HepG2 (cell line): Measurements from ENCODE around the gene MYCBPAP. TPM values are rescaled to one million over a fixed set of nuclear protein-coding genes. Genes with fewer than 3 reads are reported as not detected.

ENCODE experiments used
- ATRX ChIP-seq: sonication (generic); formaldehyde crosslinking; IDR thresholded peaks from 2 replicates; pipeline ENCODE4 v1.4.0; 2020; ENCODE audit warnings: missing genetic modification reagents, borderline replicate concordance
- CREM ChIP-seq, 2 experiments: sonication (generic) in 1 of 2; formaldehyde crosslinking in 1 of 2; IDR thresholded peaks; 2 replicates each; pipeline versions ENCODE4 v1.4.0 to v1.6.1; 2016 to 2020; ENCODE audit warnings: antibody characterized with exemption in 1 of 2, mild to moderate bottlenecking in 1 of 2, missing genetic modification reagents in 1 of 2
- GATA4 ChIP-seq: sonication (generic); IDR thresholded peaks from 2 replicates; pipeline ENCODE4 v1.6.1; 2016; ENCODE audit warnings: antibody characterized with exemption, low read depth, borderline replicate concordance
- GFI1 ChIP-seq: sonication (generic); formaldehyde crosslinking; IDR thresholded peaks from 2 replicates; pipeline ENCODE4 v1.5.0; 2020; ENCODE audit warnings: missing genetic modification reagents, mild to moderate bottlenecking, borderline replicate concordance
- GTF3A ChIP-seq: sonication (generic); formaldehyde crosslinking; conservative IDR thresholded peaks from 2 replicates; pipeline ENCODE4 v1.4.0; 2020; ENCODE audit warnings: mild to moderate bottlenecking, missing genetic modification reagents
- MAFG ChIP-seq: sonication (generic); formaldehyde crosslinking; IDR thresholded peaks from 2 replicates; pipeline ENCODE4 v1.5.1; 2020; ENCODE audit warnings: mild to moderate bottlenecking, missing genetic modification reagents
- MATR3 ChIP-seq: sonication (generic); formaldehyde crosslinking; IDR thresholded peaks from 2 replicates; pipeline ENCODE4 v1.4.0; 2020; ENCODE audit warnings: missing genetic modification reagents
- MEF2D ChIP-seq: sonication (generic); formaldehyde crosslinking; IDR thresholded peaks from 2 replicates; pipeline ENCODE4 v1.5.1; 2020; ENCODE audit warnings: mild to moderate bottlenecking, missing genetic modification reagents
- MLLT10 ChIP-seq: sonication (generic); formaldehyde crosslinking; IDR thresholded peaks from 2 replicates; pipeline ENCODE4 v1.4.0; 2020; ENCODE audit warnings: missing genetic modification reagents
- SMARCE1 ChIP-seq: fragments of 450-650 bp; IDR thresholded peaks from 2 replicates; pipeline ENCODE4 v1.6.1; 2017; ENCODE audit warnings: borderline replicate concordance
- SRSF4 ChIP-seq: fragments of 200-400 bp; formaldehyde crosslinking; IDR thresholded peaks from one replicate; pipeline ENCODE4 v1.6.1; 2018; ENCODE audit warnings: mild to moderate bottlenecking, low read depth, low read length, moderate library complexity; ENCODE audit not compliant: poor library complexity, severe bottlenecking
- SRSF9 ChIP-seq: fragments of 200-400 bp; formaldehyde crosslinking; IDR thresholded peaks from 2 replicates; pipeline ENCODE4 v1.6.1; 2018; ENCODE audit warnings: borderline replicate concordance, mild to moderate bottlenecking, low read depth, low read length; ENCODE audit not compliant: insufficient read depth, poor library complexity, severe bottlenecking
- THAP11 ChIP-seq: IDR thresholded peaks from 2 replicates; pipeline ENCODE4 v1.6.1; 2016; ENCODE audit warnings: missing biosample characterization, missing genetic modification reagents
- ZFP36L1 ChIP-seq: sonication (generic); formaldehyde crosslinking; IDR thresholded peaks from 2 replicates; pipeline ENCODE4 v1.8.0; 2022; ENCODE audit warnings: mild to moderate bottlenecking, missing genetic modification reagents, moderate library complexity
- ZFP36L2 ChIP-seq: sonication (generic); formaldehyde crosslinking; IDR thresholded peaks from 2 replicates; pipeline ENCODE4 v1.4.0; 2020; ENCODE audit warnings: missing genetic modification reagents
- ZNF678 ChIP-seq: sonication (generic); formaldehyde crosslinking; IDR thresholded peaks from 2 replicates; pipeline ENCODE4 v1.4.0; 2020; ENCODE audit warnings: mild to moderate bottlenecking, missing genetic modification reagents
- polyA plus RNA-seq, 8 experiments: library from polyadenylated mRNA; depleted of rRNA in 3 of 8; stranded (reverse) in 7 of 8; unstranded in 1 of 8; fragments of >200 nt; fragmentation: Illumina TruSeq in 4 of 8; extraction: Trizol in 4 of 8; gene quantifications; 2 replicates each; pipeline versions ENCODE4 v1.2.1 to v1.2.3, GENCODE V29; 2011 to 2016; ENCODE audit warnings: low read depth in 4 of 8, missing spikeins in 1 of 8, mixed read lengths in 1 of 8; ENCODE audit not compliant: insufficient read depth in 1 of 8
- total RNA-seq, 5 experiments: library from RNA; depleted of rRNA; stranded (reverse); fragments of >200 nt; fragmentation: Illumina TruSeq; extraction: Trizol; gene quantifications; 2 replicates each; pipeline ENCODE4 v1.2.3, GENCODE V29; 2016; ENCODE audit warnings: low read depth in 1 of 5
- TF ChIP-seq, protein P1 (sequence below): sonication (generic); formaldehyde crosslinking; IDR thresholded peaks from 2 replicates; pipeline ENCODE4 v1.4.0; 2020; ENCODE audit warnings: missing genetic modification reagents, mild to moderate bottlenecking, borderline replicate concordance
- TF ChIP-seq, protein P2 (sequence below): sonication (generic); formaldehyde crosslinking; IDR thresholded peaks from 2 replicates; pipeline ENCODE4 v1.9.0; 2022; ENCODE audit warnings: missing genetic modification reagents, mild to moderate bottlenecking, borderline replicate concordance
- TF ChIP-seq, protein P3 (sequence below): sonication (generic); IDR thresholded peaks from 2 replicates; pipeline ENCODE4 v1.6.1; 2016; ENCODE audit warnings: low read depth, borderline replicate concordance
- TF ChIP-seq, protein P4 (sequence below): IDR thresholded peaks from 2 replicates; pipeline ENCODE4 v1.6.1; 2016; ENCODE audit warnings: missing biosample characterization, missing genetic modification reagents, low read depth
- TF ChIP-seq, protein P5 (sequence below): sonication (generic); formaldehyde crosslinking; IDR thresholded peaks from 2 replicates; pipeline ENCODE4 v1.5.0; 2020; ENCODE audit warnings: mild to moderate bottlenecking, low read depth, missing genetic modification reagents, borderline replicate concordance

The MYCBPAP gene
- total and polyA plus RNA-seq, 2 of the 13 experiments (the other 11 are each of a cell fraction or from before 2014, with no cell fraction given): 0.22 to 0.24 TPM

DNA sequence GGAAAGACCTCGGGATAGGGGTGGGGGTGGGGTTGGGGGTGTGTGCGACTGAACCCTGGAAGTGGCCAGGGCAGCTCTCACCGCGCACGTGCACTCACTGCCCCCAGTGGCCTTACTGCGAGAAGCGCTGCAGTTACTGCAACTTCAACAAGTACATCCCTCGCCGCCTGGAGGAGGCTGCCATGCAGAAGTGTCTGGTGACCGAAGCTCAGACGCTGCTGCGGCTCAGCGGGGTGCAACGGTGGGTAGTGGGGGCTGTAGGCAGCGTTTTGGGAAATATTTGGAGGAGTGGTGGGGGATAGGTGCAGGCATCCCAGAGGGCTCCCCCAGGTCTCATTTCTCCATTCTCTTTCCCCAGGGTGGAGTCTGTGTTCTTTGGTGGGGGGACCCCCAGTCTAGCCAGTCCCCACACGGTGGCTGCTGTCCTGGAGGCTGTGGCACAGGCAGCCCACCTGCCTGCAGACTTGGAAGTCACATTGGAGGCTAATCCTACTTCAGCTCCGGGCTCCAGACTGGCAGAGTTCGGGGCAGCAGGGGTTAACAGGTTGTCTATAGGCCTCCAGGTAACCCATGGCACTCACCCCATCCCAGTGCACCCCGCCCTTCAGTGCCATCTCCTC lies 28.6 kb upstream of the MYCBPAP start (continued):
- TF ChIP-seq, protein P1, sequence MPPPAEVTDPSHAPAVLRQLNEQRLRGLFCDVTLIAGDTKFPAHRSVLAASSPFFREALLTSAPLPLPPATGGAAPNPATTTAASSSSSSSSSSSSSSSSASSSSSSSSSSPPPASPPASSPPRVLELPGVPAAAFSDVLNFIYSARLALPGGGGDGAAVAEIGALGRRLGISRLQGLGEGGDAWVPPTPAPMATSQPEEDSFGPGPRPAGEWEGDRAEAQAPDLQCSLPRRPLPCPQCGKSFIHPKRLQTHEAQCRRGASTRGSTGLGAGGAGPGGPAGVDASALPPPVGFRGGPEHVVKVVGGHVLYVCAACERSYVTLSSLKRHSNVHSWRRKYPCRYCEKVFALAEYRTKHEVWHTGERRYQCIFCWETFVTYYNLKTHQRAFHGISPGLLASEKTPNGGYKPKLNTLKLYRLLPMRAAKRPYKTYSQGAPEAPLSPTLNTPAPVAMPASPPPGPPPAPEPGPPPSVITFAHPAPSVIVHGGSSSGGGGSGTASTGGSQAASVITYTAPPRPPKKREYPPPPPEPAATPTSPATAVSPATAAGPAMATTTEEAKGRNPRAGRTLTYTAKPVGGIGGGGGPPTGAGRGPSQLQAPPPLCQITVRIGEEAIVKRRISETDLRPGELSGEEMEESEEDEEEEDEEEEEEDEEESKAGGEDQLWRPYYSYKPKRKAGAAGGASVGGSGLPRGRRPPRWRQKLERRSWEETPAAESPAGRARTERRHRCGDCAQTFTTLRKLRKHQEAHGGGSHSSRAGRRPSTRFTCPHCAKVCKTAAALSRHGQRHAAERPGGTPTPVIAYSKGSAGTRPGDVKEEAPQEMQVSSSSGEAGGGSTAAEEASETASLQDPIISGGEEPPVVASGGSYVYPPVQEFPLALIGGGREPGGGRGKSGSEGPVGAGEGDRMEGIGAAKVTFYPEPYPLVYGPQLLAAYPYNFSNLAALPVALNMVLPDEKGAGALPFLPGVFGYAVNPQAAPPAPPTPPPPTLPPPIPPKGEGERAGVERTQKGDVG (CRISPR knock-in tag): no peak
- TF ChIP-seq, protein P2, sequence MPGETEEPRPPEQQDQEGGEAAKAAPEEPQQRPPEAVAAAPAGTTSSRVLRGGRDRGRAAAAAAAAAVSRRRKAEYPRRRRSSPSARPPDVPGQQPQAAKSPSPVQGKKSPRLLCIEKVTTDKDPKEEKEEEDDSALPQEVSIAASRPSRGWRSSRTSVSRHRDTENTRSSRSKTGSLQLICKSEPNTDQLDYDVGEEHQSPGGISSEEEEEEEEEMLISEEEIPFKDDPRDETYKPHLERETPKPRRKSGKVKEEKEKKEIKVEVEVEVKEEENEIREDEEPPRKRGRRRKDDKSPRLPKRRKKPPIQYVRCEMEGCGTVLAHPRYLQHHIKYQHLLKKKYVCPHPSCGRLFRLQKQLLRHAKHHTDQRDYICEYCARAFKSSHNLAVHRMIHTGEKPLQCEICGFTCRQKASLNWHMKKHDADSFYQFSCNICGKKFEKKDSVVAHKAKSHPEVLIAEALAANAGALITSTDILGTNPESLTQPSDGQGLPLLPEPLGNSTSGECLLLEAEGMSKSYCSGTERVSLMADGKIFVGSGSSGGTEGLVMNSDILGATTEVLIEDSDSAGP (CRISPR knock-in tag): no peak
- TF ChIP-seq ATRX (CRISPR knock-in tag) (no peak), THAP11 (CRISPR knock-in tag) (0 out of 2 replicates have a peak, but pooled peaks have one; percentile 19), ZFP36L2 (no peak), GFI1 (CRISPR knock-in tag) (no peak), SRSF9 (no peak), GATA4 (no peak), MAFG (CRISPR knock-in tag) (no peak), MLLT10 (no peak), ZNF678 (no peak), SMARCE1 (no peak), GTF3A (CRISPR knock-in tag) (no peak), CREM (IDR thresholded peaks at IDR 0.05) (no peak), CREM (CRISPR knock-in tag; IDR thresholded peaks at IDR 0.05) (no peak), MATR3 (CRISPR knock-in tag) (no peak), MEF2D (CRISPR knock-in tag) (no peak), ZFP36L1 (CRISPR knock-in tag) (no peak), SRSF4 (no peak)
- TF ChIP-seq, protein P3, sequence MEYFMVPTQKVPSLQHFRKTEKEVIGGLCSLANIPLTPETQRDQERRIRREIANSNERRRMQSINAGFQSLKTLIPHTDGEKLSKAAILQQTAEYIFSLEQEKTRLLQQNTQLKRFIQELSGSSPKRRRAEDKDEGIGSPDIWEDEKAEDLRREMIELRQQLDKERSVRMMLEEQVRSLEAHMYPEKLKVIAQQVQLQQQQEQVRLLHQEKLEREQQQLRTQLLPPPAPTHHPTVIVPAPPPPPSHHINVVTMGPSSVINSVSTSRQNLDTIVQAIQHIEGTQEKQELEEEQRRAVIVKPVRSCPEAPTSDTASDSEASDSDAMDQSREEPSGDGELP: no peak
- TF ChIP-seq, protein P4, sequence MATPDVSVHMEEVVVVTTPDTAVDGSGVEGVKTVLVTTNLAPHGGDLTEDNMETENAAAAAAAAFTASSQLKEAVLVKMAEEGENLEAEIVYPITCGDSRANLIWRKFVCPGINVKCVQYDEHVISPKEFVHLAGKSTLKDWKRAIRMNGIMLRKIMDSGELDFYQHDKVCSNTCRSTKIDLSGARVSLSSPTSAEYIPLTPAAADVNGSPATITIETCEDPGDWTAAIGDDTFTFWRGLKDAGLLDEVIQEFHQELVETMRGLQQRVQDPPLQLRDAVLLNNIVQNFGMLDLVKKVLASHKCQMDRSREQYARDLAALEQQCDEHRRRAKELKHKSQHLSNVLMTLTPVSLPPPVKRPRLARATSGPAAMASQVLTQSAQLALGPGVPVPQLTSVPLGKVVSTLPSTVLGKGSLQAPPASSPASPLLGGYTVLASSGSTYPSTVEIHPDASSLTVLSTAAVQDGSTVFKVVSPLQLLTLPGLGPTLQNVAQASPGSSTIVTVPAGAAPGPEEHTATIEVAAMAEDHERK (CRISPR knock-in tag): no peak
- TF ChIP-seq, protein P5, sequence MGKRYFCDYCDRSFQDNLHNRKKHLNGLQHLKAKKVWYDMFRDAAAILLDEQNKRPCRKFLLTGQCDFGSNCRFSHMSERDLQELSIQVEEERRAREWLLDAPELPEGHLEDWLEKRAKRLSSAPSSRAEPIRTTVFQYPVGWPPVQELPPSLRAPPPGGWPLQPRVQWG (CRISPR knock-in tag): no peak
